Testis (tissue), 3 donors: Measurements from ENCODE around the gene NFKBIZ. TPM values are rescaled to one million over a fixed set of nuclear protein-coding genes. Genes with fewer than 3 reads are reported as not detected.

Source experiments
- DNase-seq: peaks from one replicate; pipeline ENCODE4 v3.0.0-alpha.2; 2019
- H3K27ac ChIP-seq, 2 donors: fragments of 200-600 bp; sonication (generic); one replicate each; pipeline ENCODE4 v1.5.1; 2019
- H3K27me3 ChIP-seq: fragments of 200-600 bp; sonication (generic); one replicate; pipeline ENCODE4 v1.5.1; 2019
- H3K36me3 ChIP-seq: fragments of 200-600 bp; sonication (generic); one replicate; pipeline ENCODE4 v1.5.1; 2017; ENCODE audit warnings: low read depth; ENCODE audit errors: missing control alignments
- H3K4me1 ChIP-seq: fragments of 200-600 bp; sonication (generic); one replicate; pipeline ENCODE4 v1.5.1; 2019
- H3K4me3 ChIP-seq, 2 donors: fragments of 200-600 bp; sonication (generic); one replicate each; pipeline ENCODE4 v1.5.1; 2017 to 2019
- H3K9me3 ChIP-seq: fragments of 200-600 bp; sonication (generic); one replicate; pipeline ENCODE4 v1.5.1; 2017
- POLR2A ChIP-seq: fragments of 450-650 bp; IDR thresholded peaks from one replicate; pipeline ENCODE4 v1.6.1; 2017; ENCODE audit warnings: antibody characterized with exemption, mild to moderate bottlenecking, moderate library complexity
- WGBS, 2 donors: methylation state at CpG; one replicate each; pipeline ENCODE4 v1.1.5; 2018; 5-methylcytosine and 5-hydroxymethylcytosine counted together
- intact Hi-C: fragments of 100-400 bp; cut with DNase I; formaldehyde crosslinking; loops from one replicate; pipeline ENCODE4 v1.15.1; 2023; ENCODE audit warnings: low total_unique reads
- polyA plus RNA-seq: library from polyadenylated mRNA; stranded (reverse); fragments of 350-450 nt; fragmentation: Illumina TruSeq; extraction: RNeasy Lipid Tissue Mini Kit (QIAGEN cat#74804); gene quantifications from one replicate; pipeline ENCODE4 v1.2.3, GENCODE V29; 2014; ENCODE audit warnings: low read depth, low replicate concordance; ENCODE audit not compliant: insufficient read depth
- total RNA-seq, 2 donors: library from RNA; depleted of rRNA; stranded (reverse); fragments of >200 nt; gene quantifications; one replicate each; pipeline ENCODE4 v1.2.3, GENCODE V29; 2016
- TF ChIP-seq, protein P1 (sequence below), 3 experiments: fragments of 450-650 bp in 2 of 3; fragments of 200-600 bp in 1 of 3; sonication (generic) in 1 of 3; IDR thresholded peaks; one replicate each; pipeline ENCODE4 v1.5.1; 2016 to 2019; ENCODE audit warnings: antibody characterized with exemption in 3 of 3, mild to moderate bottlenecking in 2 of 3, moderate library complexity in 1 of 3

NFKBIZ gene
- total and polyA plus RNA-seq, 3 donors from 2014 or later, result 5.4 to 14.7 (median 6.9) TPM

- H3K4me3 ChIP-seq, result no peak overlapping the region
- no peaks in the 10 kb centered on the region for H3K36me3 ChIP-seq
- H3K4me1 ChIP-seq, result no peaks in the 10 kb centered on the region
- no peaks in the 10 kb centered on the region for H3K9me3 ChIP-seq
- H3K27ac ChIP-seq, result no peak overlapping the region
- intact Hi-C loops, result no loop called here
- H3K27me3 ChIP-seq, result no peaks in the 10 kb centered on the region
- DNase-seq, result no peak
- TF ChIP-seq POLR2A, result no peak
- TF ChIP-seq, protein P1, sequence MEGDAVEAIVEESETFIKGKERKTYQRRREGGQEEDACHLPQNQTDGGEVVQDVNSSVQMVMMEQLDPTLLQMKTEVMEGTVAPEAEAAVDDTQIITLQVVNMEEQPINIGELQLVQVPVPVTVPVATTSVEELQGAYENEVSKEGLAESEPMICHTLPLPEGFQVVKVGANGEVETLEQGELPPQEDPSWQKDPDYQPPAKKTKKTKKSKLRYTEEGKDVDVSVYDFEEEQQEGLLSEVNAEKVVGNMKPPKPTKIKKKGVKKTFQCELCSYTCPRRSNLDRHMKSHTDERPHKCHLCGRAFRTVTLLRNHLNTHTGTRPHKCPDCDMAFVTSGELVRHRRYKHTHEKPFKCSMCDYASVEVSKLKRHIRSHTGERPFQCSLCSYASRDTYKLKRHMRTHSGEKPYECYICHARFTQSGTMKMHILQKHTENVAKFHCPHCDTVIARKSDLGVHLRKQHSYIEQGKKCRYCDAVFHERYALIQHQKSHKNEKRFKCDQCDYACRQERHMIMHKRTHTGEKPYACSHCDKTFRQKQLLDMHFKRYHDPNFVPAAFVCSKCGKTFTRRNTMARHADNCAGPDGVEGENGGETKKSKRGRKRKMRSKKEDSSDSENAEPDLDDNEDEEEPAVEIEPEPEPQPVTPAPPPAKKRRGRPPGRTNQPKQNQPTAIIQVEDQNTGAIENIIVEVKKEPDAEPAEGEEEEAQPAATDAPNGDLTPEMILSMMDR (IDR thresholded peaks at IDR 0.05), result no peak
These were observed 41.4 kb downstream of the NFKBIZ start for GRCh38 chr3:101890716-101891115.

DNA sequence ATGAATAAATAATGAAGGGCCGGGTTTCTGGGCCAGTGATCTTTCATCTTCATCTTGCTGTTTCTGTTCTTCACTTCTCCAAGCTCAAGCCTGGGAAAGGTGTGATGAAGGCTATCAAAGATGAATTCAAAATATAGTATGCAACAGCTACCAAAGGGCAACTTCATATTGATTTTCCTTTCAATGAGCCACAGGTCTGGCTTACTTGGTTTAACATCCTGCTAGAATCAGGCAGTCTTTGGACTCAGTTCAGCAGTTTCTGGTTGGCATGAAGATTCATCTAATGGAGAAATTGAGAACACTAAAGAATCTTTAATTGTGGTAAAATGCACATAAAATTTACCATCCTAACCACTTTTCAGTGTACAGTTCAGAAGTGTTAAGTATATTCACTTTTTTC is 43.3 kb downstream of the NFKBIZ start:
- intact Hi-C loops, result no loop called here
- TF ChIP-seq, protein P1 (IDR thresholded peaks at IDR 0.05), result no peak
- TF ChIP-seq POLR2A, result no peak
- WGBS, 2 donors, result 86 to 89% methylated on average over 1 of the region's 1 CpG
- Histone ChIP-seq H3K4me3 (no peak overlapping the region), H3K27me3 (no peaks in the 10 kb centered on the region), H3K36me3 (no peaks in the 10 kb centered on the region), H3K4me1 (no peaks in the 10 kb centered on the region), H3K27ac (no peak overlapping the region), H3K9me3 (no peaks in the 10 kb centered on the region)
- DNase-seq, result no peak

GRCh38 chr3:101896083-101896757 is 46.9 kb downstream of the NFKBIZ start:
- intact Hi-C loops, result no loop called here
- H3K27me3 ChIP-seq, result no peaks in the 10 kb centered on the region
- H3K27ac ChIP-seq, result no peak overlapping the region
- WGBS, 2 donors, result 93 to 94% methylated on average over 2 of the region's 2 CpGs
- H3K36me3 ChIP-seq, result no peaks in the 10 kb centered on the region
- no peak for TF ChIP-seq POLR2A
- TF ChIP-seq, protein P1 (IDR thresholded peaks at IDR 0.05), result no peak
- H3K4me3 ChIP-seq, result no peak overlapping the region
- H3K4me1 ChIP-seq, result no peaks in the 10 kb centered on the region
- DNase-seq, result no peak
- H3K9me3 ChIP-seq, result no peaks in the 10 kb centered on the region

DNA sequence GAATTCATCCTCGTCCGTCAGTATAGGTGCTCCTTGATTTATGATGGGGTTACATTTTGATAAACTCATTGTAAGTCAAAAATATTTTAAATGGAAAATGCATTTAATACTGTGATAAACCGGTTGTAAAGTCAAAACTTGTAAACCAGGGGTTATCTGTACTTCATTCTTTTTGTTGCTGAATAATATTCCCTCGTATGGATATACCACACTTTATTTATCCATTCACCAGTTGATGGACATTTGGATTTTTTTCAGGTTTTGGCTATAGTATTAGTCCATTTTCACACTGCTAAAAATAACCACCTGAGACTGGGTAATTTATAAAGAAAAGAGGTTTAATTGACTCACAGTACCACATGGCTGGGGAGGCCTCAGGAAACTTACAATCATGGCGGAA is 47.7 kb downstream of the NFKBIZ start:
- H3K27ac ChIP-seq, result no peak overlapping the region
- WGBS, 2 donors, result 91 to 92% methylated on average over 5 of the region's 5 CpGs
- H3K4me1 ChIP-seq, result no peaks in the 10 kb centered on the region
- no peak for TF ChIP-seq POLR2A
- TF ChIP-seq, protein P1 (IDR thresholded peaks at IDR 0.05), result no peak
- no peak overlapping the region for H3K4me3 ChIP-seq
- no peaks in the 10 kb centered on the region for H3K27me3 ChIP-seq
- H3K9me3 ChIP-seq, result no peaks in the 10 kb centered on the region
- intact Hi-C loops, result no loop called here
- H3K36me3 ChIP-seq, result no peaks in the 10 kb centered on the region
- no peak for DNase-seq

GRCh38 chr3:101898039-101898438 is 48.7 kb downstream of the NFKBIZ start:
- no peak for DNase-seq
- no peaks in the 10 kb centered on the region for H3K4me1 ChIP-seq
- no peaks in the 10 kb centered on the region for H3K9me3 ChIP-seq
- H3K4me3 ChIP-seq, result no peak overlapping the region
- intact Hi-C loops, result no loop called here
- 90 to 95% methylated on average over 2 of the region's 2 CpGs for WGBS, 2 donors
- no peak overlapping the region for H3K27ac ChIP-seq
- no peaks in the 10 kb centered on the region for H3K27me3 ChIP-seq
- TF ChIP-seq POLR2A, result no peak
- TF ChIP-seq, protein P1 (IDR thresholded peaks at IDR 0.05), result no peak
- H3K36me3 ChIP-seq, result no peaks in the 10 kb centered on the region
